Measurements from ENCODE around the gene PPP2R2C. TPM values are rescaled to one million over a fixed set of nuclear protein-coding genes. Genes with fewer than 3 reads are reported as not detected.

PPP2R2C gene
- total and polyA plus RNA-seq, 2 of the 4 experiments (the other 2 are of a cell fraction) = 0.03 TPM; not detected in 1

- Histone ChIP-seq H3K9ac (ENCODE audit: low read depth, low read length) (no peak overlapping the region), H4K91ac (ENCODE audit: insufficient read depth, low read depth, low read length) (no peak overlapping the region), H2AK5ac (ENCODE audit: low read depth, low read length) (no peak overlapping the region), H3K4me1 (ENCODE audit: control insufficient read depth, insufficient read depth, low read length) (no peaks in the 10 kb centered on the region), H2BK15ac (ENCODE audit: low read depth, low read length) (no peak overlapping the region), H3K36me3 (ENCODE audit: control insufficient read depth, insufficient read depth, low read length) (no peaks in the 10 kb centered on the region), H2AK9ac (replicated peaks; ENCODE audit: low read depth, low read length, poor library complexity) (no peak overlapping the region), H3K14ac (replicated peaks; ENCODE audit: low read depth, low read length) (no peak overlapping the region), H3K56ac (ENCODE audit: extremely low read depth, insufficient read depth, low read length) (no peak overlapping the region), H3K27ac (ENCODE audit: insufficient read depth, low read length) (no peak overlapping the region), H3K4me3 (ENCODE audit: insufficient read depth, low read depth, low read length) (no peak overlapping the region), H3K9me3 (ENCODE audit: control insufficient read depth, insufficient read depth, low read length) (peaks cover 3% of the 10 kb centered on the region; the same call in 1 of the 2 replicates), H3K9me1 (ENCODE audit: insufficient read depth, low read length) (no peaks in the 10 kb centered on the region), H3K18ac (ENCODE audit: low read depth, low read length) (no peak overlapping the region), H3K4me2 (ENCODE audit: low read depth, low read length) (no peak overlapping the region), H2BK5ac (ENCODE audit: low read depth, low read length, poor library complexity, severe bottlenecking) (no peak overlapping the region), H4K5ac (ENCODE audit: low read depth, low read length) (no peak overlapping the region), H2BK20ac (ENCODE audit: low read depth, low read length) (no peak overlapping the region), H2AFZ (replicated peaks; ENCODE audit: low read length, poor library complexity) (no peak overlapping the region), H3K4ac (ENCODE audit: low read depth, low read length) (no peak overlapping the region), H3K23ac (ENCODE audit: low read depth, low read length) (no peak overlapping the region), H3K27me3 (ENCODE audit: control insufficient read depth, insufficient read depth, low read length) (no peaks in the 10 kb centered on the region), H2BK120ac (ENCODE audit: low read depth, low read length) (no peak overlapping the region), H4K20me1 (ENCODE audit: insufficient read depth, low read length) (no peaks in the 10 kb centered on the region), H4K8ac (ENCODE audit: low read depth in 2 of 2, low read length in 2 of 2) (no peak overlapping the region), H3K79me1 (ENCODE audit: low read depth in 1 of 2, low read length in 2 of 2) (no peaks in the 10 kb centered on the region)
- dilution Hi-C loops (cut with HindIII; ENCODE audit: low sequenced_read_pairs, unreplicated experiment) (no loop called here), in situ Hi-C loops (cut with MboI; ENCODE audit: low sequenced_read_pairs) (loop anchor here (25.0 kb wide), 1 partner anchor 398 kb away; no protein-coding TSS in a partner anchor), intact Hi-C loops (cut with micrococcal nuclease) (no loop called here)
- BruUV-seq (replicated peaks) = no TSS peak
- POLR2A ChIA-PET (ENCODE audit: unreplicated experiment) = no interaction called here
- no peak for ATAC-seq (ENCODE audit: low read depth)
- TF ChIP-seq USF2 (IDR thresholded peaks at IDR 0.05; ENCODE audit: low read depth, low read length) = no peak
- no peak for TF ChIP-seq MAFK (IDR thresholded peaks at IDR 0.05; ENCODE audit: low read depth, low read length)
- TF ChIP-seq POLR2A (IDR thresholded peaks at IDR 0.05; ENCODE audit: low read depth, low read length) = no peak
- no peak for TF ChIP-seq CHD1 (IDR thresholded peaks at IDR 0.05; ENCODE audit: low read depth, low read length)
- no peak for TF ChIP-seq MAZ (IDR thresholded peaks at IDR 0.05; ENCODE audit: borderline replicate concordance, low read depth, low read length)
- no peak for TF ChIP-seq NFE2L2 (IDR thresholded peaks at IDR 0.05; ENCODE audit: low read depth, low read length)
- TF ChIP-seq FOS (IDR thresholded peaks at IDR 0.05; ENCODE audit: low read depth, low read length) = no peak
- TF ChIP-seq MXI1 (IDR thresholded peaks at IDR 0.05; ENCODE audit: borderline replicate concordance, low read depth, low read length) = no peak
- no peak for TF ChIP-seq ELK1 (IDR thresholded peaks at IDR 0.05; ENCODE audit: borderline replicate concordance, low read depth, low read length)
- no peak for TF ChIP-seq RFX5 (IDR thresholded peaks at IDR 0.05; ENCODE audit: low read depth, low read length)
- no peak for TF ChIP-seq BHLHE40 (IDR thresholded peaks at IDR 0.05; ENCODE audit: low read depth, low read length)
- TF ChIP-seq CTCF (conservative IDR thresholded peaks at IDR 0.05; ENCODE audit: low read depth, low read length) = no peak
- TF ChIP-seq RCOR1 (IDR thresholded peaks at IDR 0.05; ENCODE audit: insufficient replicate concordance, low read length) = no peak
- no peak for DNase-seq
- CTCF ChIA-PET = no interaction called here
Observed at GRCh38 chr4:6435010-6435409, 37.4 kb downstream of the PPP2R2C start.

Measured in IMR-90 (cell line).